Fibroblast of pulmonary artery (primary cell): ENCODE results near the gene PSMD11.

Source experiments
- DNase-seq: peaks from one replicate; pipeline ENCODE4 v3.0.0-alpha.2; 2010; ENCODE audit warnings: low read depth
- H3K4me3 ChIP-seq: replicated peaks from 2 replicates; pipeline ENCODE4 v1.5.1; 2011; ENCODE audit warnings: low read depth, mild to moderate bottlenecking, control low read depth, low read length, moderate library complexity
- TF ChIP-seq, protein P1 (sequence below): IDR thresholded peaks from 2 replicates; pipeline ENCODE4 v1.5.1; 2011; ENCODE audit warnings: mild to moderate bottlenecking, control low read depth, low read length, inconsistent platforms; ENCODE audit errors: missing control alignments

The PSMD11 gene

DNA sequence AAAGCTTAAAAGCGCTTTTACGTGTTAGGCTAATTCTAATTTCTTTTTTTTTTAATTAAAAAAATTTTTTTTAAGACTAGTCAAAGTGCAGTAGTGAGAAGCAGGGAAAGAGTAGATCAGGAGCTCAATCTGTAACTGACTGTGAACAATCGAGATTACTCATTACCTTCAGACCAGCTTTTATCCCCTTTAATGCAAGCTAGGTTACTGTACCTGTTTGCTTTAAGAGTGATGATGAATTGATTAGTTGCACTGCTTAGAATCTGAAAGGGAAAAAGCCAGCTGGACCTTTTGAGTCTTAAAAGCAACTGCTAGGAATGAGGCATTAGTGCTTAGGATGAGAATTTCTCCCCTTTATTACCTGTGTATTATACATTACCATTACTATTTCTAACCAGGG is 19.0 kb downstream of the PSMD11 start:
- no peak overlapping the region for H3K4me3 ChIP-seq
- DNase-seq, result no peak
- TF ChIP-seq, protein P1, sequence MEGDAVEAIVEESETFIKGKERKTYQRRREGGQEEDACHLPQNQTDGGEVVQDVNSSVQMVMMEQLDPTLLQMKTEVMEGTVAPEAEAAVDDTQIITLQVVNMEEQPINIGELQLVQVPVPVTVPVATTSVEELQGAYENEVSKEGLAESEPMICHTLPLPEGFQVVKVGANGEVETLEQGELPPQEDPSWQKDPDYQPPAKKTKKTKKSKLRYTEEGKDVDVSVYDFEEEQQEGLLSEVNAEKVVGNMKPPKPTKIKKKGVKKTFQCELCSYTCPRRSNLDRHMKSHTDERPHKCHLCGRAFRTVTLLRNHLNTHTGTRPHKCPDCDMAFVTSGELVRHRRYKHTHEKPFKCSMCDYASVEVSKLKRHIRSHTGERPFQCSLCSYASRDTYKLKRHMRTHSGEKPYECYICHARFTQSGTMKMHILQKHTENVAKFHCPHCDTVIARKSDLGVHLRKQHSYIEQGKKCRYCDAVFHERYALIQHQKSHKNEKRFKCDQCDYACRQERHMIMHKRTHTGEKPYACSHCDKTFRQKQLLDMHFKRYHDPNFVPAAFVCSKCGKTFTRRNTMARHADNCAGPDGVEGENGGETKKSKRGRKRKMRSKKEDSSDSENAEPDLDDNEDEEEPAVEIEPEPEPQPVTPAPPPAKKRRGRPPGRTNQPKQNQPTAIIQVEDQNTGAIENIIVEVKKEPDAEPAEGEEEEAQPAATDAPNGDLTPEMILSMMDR, result no peak

- no peak overlapping the region for H3K4me3 ChIP-seq
- no peak for DNase-seq
- TF ChIP-seq, protein P1, result no peak
Measured at GRCh38 chr17:32464374-32464773, 20.1 kb downstream of the PSMD11 start.

DNA sequence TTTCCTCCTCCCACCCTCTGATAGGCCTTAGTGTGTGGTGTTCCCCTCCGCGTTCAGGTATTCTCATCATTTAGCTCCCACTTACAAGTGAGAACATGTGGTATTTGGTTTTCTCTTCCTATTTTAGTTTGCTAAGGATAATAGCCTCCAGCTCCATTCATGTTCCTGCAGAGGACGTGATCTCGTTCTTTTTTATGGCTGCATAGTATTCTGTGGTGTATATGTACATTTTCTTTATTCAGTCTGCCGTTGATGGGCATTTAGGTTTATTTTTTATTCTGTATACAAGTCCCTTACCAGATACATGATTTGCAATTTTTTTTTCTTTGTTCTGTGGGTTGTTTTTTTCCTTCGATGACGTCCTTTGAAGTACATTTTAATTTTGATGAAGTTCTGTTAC is 23.6 kb downstream of the PSMD11 start:
- no peak overlapping the region for H3K4me3 ChIP-seq
- DNase-seq, result no peak
- TF ChIP-seq, protein P1, result no peak

DNA sequence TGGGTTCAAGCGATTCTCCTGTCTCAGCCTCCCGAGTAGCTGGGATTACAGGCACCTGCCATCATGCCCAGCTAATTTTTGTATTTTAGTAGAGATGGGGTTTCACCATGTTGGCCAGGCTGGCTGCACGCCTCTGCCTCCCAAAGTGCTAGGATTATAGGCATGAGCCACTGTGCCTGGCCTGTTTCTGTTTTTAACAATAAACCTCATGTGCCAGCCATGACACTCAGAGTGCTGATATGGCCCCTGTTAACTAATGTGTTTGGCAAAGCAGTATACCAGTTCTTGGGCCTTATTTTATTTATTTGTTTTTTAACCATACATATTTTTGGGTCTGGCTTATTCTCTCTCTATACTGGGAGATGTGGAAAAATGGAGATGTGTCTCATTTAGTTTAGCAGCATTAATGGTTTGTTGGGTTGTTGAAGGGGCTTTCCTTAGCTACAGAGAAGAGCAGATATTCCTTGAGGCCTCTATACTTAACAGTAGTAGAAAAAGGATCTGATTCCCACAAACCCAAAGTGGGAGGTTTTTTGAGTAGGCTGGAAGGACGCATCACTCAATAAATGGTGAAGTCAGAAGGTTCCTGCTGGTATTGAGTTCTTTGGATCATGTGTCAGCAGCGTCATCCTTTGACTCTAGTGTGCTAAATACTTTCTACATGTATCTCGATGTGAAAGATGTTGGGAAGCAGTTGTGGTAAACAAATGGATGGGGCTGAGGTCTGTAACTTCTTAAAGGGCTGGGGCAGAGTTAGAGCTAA is 26.3 kb downstream of the PSMD11 start:
- DNase-seq, result no peak
- TF ChIP-seq, protein P1, result no peak
- H3K4me3 ChIP-seq, result no peak overlapping the region

- TF ChIP-seq, protein P1, result no peak
- DNase-seq, result no peak
- no peak overlapping the region for H3K4me3 ChIP-seq
Measured at GRCh38 chr17:32471652-32472051, 27.3 kb downstream of the PSMD11 start.

- no peak for DNase-seq
- TF ChIP-seq, protein P1, result no peak
Measured at GRCh38 chr17:32475258-32475657, 30.9 kb downstream of the PSMD11 start.

DNA sequence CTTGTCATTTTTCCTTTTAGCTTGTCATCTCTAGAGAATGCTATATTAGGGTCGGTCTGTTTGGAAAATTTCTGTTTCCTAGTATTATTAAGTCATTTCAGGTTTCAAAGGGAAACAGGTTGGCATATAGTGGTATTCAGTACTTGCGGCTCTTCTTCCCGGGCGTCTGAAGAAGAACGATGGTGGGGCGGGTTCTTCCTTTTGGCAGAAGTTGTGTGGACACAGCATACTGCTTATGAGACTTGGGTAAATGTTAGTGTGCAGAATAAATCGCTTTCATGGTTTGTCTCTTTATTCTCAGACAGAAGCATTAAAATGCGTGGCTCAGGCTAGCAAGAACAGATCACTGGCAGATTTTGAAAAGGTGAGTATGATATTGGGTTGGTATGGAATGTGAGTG is 32.9 kb downstream of the PSMD11 start:
- DNase-seq, result no peak
- TF ChIP-seq, protein P1, result no peak
- no peak overlapping the region for H3K4me3 ChIP-seq

More at GRCh38 chr17:32475258-32475657, 30.9 kb downstream of the PSMD11 start:
- H3K4me3 ChIP-seq, result no peak overlapping the region
